ENCODE results near the gene TIAM2.
"Not testable (repeated sequence)": the region's sequence is repeated elsewhere in the genome, so short reads cannot be mapped to it uniquely, and the experiment has no call there.

Gene TIAM2

DNA sequence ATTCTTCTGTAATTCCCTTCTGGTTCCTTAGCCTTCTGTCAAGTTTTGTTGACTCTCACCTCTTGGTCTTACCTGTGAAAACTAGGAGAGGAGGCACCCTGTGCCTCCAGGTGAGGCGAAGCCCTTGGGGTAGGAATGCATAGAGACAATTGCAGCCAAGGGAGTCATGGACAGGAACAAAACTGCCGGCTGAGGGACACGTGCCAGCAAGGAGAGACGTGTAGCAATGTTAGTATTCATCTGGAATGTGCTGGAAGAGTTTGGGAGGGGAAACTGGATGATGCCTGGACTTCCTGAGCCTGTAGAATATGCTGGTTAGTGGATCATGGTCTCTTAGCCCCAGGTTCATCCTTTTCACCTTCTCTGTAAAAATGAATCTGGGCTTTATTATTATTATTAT, 3.9 kb upstream of the TIAM2 start:
- no peak for DNase-seq

DNA sequence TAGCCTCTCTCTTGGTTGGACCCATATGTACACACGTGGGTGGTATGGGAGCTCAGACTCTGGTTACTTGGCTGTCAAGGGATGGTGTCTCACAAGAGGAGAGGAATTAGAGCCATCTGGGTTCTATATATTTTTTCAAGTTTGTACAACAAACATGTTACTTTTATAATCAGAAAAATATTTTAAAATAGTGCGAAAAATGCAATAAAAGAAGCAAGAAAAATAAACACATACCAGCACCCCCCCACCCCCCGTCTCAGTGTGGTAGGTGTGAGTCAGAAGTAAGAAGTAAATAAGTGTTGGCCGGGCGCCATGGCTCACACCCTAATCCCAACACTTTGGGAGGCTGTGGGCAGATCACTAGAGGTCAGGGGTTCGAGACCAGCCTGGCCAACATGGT, 2.1 kb upstream of the TIAM2 start:
- no peak for DNase-seq

- no peak for DNase-seq
Measured at GRCh38 chr6:154993710-154994109, 1.4 kb upstream of the TIAM2 start.

DNA sequence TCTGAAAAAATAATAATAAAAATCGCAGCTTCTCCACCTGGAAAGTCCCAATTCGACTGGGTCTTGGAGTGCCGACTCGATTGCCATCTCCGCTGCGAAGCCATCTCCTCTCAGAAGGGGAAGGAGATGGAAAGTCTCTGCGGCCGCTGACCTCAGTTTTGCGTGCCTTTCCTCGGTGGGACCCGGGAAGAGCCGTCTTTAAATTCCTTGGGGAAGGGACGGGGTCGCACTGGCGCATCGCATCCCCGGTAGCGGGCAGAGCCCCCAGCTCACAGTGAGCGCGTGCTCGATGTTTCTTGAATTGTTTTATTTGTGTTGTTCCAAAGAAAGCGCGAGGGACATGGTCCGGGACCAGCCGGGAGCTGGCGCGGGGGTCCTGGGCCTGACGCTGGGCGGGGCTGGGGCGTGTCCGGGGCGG, 270 bp upstream of the TIAM2 start:
- no peak for DNase-seq

- DNase-seq, result no peak
Measured at GRCh38 chr6:154996016-154996590, 988 bp downstream of the TIAM2 start.

GRCh38 chr6:154996841-154997311, 1.8 kb downstream of the TIAM2 start:
- DNase-seq, result no peak

- no peak for DNase-seq
Measured at GRCh38 chr6:154998855-154999254, 3.7 kb downstream of the TIAM2 start.

DNA sequence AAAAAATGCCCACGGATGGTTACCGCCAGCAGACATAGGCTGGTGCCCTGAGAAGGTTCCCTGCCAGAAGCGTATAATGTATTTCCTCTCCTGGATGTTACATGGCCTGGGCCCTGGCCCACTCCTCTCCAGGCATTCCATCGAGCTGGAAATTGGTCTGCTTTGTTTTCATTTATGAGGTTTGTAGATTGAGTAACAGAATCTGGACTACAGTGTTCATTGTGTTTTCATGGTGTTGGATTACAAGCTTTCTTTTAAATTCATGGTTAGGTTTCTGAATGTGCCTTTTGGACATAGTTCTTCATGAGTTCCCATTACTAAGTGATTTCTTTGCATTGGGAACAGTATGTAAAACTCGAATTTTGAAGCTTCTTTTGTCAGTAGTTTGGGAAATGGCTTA, 6.4 kb downstream of the TIAM2 start:
- DNase-seq, result no peak

- no peak for DNase-seq
Measured at GRCh38 chr6:155001934-155002333, 6.8 kb downstream of the TIAM2 start.

DNA sequence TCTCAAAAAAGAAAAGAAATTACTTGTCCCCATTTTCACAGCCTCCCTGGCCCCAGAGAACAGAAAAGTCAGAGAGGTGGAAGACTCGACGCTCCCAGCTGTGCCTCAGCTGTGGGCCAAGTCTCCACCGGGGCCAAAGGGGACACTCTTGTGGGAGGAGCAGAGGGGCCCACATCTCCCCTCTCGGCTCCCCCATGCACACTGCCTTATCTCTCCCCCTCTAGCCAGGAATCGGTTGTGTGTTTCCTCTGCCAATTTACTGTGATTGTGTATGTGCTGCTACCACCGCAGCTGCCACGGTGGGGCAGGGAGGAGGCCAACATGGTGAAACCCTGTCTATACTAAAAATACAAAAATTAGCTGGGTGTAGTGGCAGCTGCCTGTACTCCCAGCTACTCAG, 8.4 kb downstream of the TIAM2 start:
- DNase-seq, result no peak

DNA sequence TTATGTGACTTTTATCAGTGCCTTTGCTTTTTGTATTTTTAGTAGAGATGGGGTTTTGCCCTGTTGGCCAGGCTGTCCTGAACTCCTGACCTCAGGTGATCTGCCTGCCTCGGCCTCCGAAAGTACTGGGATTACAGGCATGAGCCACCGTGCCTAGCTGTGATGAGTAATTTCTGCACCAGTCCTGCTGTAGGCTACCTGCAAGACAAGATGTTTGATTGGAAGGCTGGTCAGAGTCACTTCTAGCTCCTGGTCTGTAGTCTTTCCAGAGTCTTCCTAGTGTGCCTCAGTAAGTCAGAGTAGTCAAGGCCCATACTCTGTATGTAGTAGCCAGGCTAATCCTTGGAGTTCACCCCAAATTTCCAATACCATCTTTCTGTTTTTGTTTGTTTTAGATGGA, 8.9 kb downstream of the TIAM2 start:
- DNase-seq, result no peak

DNA sequence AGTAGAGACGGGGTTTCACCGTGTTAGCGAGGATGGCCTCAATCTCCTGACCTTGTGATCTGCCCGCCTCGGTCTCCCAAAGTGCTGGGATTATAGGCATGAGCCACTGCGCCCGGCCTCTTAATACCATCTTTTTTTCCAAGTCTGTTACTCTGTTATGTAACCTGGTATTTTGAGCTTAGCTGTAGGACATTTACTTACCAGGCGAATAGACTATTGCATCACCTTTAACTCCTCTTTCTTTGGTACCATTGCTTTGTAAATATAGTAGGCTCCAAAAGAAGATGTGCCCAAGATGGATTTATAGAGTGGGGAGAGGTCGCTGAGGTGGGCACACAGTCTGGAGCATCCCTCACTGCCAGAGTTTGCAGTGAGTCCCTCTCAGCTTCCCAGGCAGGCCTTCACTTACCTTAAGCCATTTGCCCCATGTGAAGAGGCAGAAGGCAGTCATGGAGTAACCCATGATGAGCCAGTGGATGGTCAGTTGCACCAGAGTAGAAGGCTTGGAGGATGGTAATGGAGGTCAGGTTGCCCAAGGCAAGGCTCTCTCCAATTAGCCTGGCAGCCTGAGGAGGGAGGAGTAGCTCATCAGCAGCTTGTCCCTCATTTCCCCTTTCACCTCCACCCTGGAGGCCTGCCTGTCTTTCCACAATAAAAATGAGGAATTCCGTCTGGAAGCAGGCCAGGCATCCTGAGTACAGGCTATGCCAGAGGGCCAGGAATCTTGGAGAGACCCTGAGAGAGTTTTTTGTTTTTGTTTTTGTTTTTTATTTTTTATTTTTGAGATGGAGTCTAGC, 9.7 kb downstream of the TIAM2 start:
- DNase-seq, result no peak

GRCh38 chr6:155008625-155009024, 13.5 kb downstream of the TIAM2 start:
- DNase-seq, result no peak

- DNase-seq, result no peak
Measured at GRCh38 chr6:155010940-155011339, 15.8 kb downstream of the TIAM2 start.

DNA sequence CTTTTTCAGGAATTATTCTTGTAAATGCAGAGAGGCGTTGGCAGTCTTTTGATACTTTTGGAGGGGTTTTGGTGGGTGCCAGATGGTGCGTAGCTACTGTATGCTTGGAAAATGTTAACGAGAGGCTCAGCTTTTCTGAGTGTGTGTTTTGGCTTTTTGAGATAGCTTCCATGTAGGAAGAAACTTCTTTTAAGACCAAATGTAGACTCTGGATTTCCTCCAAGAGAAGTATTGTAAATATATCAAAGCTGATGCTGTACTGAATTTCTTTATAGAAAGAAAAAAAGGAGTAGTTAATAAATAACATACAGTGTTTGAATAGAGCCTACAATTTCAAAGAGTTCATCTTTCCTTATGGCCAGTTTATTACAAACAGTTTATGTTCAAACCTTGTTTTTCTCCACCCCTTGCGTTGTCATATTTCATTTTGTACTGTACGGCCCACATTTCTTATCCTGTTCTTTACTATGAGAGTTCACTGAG, 16.7 kb downstream of the TIAM2 start:
- no peak for DNase-seq

DNA sequence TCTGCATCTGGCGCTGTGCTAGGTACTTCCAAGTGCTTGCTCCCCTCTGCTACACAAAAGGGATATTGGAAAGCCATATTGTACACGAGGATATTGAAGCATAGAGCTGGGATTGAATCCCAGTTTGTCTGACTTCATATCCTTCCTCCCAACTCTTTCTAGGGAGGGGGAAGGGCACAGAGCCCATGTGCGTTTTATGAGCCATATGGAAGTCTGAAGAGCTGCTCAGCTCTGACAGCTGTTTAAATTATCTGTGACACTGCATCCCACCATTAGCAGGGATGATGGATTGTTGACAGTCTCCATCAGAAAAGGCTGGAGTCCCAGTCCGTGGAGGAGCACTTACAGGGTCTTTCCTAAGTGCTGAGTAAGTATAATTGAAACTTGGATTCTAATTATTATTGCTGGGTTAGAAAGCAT, 18.4 kb downstream of the TIAM2 start:
- no peak for DNase-seq

DNA sequence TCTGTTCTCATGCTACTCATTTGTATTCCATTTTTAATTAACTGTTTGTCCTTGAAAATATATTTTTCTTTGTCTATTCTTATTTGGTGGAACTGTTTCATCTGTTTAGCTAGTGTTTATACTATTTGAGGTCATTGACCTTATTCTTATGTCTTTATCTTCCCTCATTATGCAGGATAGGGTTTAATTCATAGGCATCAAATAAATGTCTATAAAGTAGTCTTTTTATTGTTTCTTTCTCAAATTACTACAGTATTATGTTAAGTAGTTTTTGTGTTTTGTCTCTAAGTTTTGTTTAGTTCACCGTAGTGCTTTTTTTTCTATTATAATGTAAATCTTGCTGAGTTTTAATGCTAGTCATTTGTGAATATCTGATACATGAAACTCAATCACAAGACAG, 19.0 kb downstream of the TIAM2 start:
- no peak for DNase-seq

DNA sequence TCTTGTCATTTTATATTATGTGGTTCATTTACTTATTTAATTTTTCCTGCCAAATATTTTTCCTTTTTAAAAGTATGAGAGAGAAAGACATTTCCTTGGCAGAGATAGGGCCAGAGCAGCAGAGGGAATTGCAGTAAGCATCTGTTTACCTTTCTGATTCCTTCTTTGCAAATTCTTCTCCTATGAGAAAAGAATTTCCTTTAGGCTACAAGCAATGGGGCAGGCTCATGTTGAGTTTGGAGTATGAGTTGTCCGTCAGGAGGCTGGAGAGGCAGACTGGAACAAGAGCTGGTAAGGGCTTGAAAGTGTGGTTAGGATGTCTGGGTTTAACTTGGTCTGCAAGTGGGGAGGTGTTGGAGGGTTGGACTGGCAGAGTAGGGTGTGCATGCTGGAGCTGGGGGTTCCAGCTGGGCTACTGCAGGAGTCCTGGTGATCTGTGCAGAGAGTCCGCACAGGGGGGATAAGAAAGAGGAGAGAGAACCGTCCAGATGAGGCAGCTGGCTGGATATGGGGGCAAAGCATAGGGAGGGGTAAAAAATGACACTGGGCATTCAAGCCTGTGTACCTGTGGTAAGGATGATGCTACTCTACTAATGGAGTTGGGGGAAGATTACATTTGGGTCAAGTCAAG, 19.7 kb downstream of the TIAM2 start:
- DNase-seq, result no peak

DNA sequence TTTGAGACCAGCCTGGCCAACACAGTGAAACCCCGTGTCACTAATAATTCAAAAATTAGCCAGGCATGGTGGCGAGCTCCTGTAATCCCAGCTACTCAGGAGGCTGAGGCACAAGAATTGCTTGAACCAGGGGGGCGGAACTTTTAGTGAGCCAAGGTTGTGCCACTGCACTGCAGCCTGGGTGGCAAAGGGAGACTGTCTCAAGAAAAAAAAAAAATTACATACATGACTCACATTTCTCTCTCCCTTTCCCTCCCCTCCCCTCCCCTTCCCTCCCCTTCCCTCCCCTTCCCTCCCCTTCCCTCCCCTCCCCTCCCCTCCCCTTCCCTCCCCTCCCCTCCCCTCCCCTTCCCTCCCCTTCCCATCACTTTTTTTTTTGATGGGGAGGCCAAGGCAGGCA, 23.3 kb downstream of the TIAM2 start:
- not testable (repeated sequence) for DNase-seq

- no peak for DNase-seq
Measured at GRCh38 chr6:155021680-155022079, 26.6 kb downstream of the TIAM2 start.

- DNase-seq, result no peak
Measured at GRCh38 chr6:155022721-155023120, 27.6 kb downstream of the TIAM2 start.

DNA sequence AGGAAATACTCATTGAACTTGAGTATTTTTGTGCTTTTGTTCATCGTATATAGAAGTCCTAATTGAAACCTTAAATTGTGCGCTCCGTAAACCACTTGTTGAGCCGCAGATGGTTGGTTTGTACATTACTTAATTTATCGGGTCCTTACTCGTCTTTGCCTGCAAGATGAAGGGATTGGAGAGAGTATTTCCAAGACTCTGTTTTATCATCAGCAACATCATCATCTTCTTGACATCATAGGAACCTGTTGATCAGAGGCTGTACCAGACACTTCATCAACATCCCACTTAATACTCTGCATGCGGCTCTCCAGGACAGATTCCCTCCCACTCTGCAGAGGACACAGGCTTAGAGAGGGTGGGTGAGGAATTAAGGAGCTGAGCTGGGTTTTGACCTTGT, 28.6 kb downstream of the TIAM2 start:
- no peak for DNase-seq

DNA sequence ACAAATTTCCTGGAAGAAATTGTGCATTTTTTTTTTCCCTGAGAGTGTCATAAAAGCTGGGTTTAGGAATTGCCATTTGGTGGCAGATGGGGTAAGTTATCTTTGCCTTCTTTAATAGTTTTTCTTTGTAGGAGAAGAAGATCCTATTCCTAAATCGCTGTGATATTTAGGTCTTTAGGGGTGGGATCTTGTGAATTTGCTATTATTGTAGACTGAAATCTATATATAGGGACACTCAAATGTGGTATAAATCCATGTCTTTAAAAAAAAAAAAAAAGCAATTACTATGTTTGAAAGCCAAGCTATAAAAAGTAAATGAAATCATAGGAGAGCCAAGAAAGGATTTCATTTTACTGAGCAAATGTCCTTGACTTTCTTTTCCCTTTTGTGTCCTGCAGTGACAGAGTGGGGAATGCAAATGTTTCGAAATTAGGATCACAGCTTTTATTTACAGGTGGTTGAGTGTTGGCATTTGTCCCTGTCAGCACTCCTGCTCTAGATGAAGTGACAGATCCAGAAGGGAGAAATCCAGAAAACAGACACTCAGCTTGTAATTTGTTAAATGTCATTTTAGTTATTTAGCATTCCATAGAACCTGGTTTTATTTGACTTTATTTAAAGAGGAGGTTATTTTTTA, 29.4 kb downstream of the TIAM2 start:
- DNase-seq, result no peak

All from stimulated activated CD4-positive, alpha-beta T cell treated with anti-CD3 and anti-CD28 coated beads, Interleukin-12 subunit alpha, Interleukin-12 subunit beta, amount 100 ng/mL, for 4 hours (primary cell).